Gastrocnemius medialis (tissue), 4 donors: ENCODE data around the gene MAML3.

Source experiments
- POLR2A ChIP-seq, 2 donors: fragments of 450-650 bp; IDR thresholded peaks; one replicate each; pipeline ENCODE4 v1.6.1; 2017; ENCODE audit warnings: antibody characterized with exemption in 2 of 2, mild to moderate bottlenecking in 2 of 2, moderate library complexity in 2 of 2
- TF ChIP-seq, protein P1 (sequence below), 5 experiments: fragments of 450-650 bp in 3 of 5; fragments of 200-600 bp in 2 of 5; sonication (generic) in 2 of 5; IDR thresholded peaks in 4 of 5; conservative IDR thresholded peaks in 1 of 5; 1 replicate in 4 of 5; 2 replicates in 1 of 5; pipeline ENCODE4 v1.5.1; 2016 to 2019; ENCODE audit warnings: antibody characterized with exemption in 5 of 5, mild to moderate bottlenecking in 3 of 5, moderate library complexity in 3 of 5

DNA sequence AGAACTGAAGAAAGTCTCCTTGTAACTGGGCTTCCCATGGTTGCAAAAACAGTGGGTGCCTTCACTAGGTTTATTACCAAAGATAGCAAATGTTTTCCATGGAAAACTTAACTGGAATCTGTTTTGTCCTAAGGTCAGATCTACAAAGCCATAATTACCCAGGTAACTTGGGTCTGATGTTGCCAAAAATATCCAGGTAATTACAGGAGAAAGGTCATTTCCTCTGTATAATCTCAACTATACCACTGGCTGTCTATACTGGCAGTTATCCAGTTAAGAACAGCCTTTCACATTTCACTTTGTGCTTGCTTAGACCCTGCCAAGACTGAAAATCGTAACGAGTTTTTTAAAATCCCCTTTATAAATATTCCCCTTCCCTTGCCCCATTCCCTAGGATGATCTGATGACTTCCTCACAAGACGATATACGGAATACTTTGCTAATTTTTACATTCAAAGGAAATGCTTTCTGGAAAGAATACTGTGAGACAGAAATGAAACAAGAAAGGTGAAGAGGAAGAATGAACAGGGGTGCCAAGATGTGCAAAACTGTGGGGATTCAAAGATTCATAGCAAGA lies 105.5 kb downstream of the MAML3 start:
- TF ChIP-seq POLR2A (IDR thresholded peaks at IDR 0.05) = no peak
- TF ChIP-seq, protein P1, sequence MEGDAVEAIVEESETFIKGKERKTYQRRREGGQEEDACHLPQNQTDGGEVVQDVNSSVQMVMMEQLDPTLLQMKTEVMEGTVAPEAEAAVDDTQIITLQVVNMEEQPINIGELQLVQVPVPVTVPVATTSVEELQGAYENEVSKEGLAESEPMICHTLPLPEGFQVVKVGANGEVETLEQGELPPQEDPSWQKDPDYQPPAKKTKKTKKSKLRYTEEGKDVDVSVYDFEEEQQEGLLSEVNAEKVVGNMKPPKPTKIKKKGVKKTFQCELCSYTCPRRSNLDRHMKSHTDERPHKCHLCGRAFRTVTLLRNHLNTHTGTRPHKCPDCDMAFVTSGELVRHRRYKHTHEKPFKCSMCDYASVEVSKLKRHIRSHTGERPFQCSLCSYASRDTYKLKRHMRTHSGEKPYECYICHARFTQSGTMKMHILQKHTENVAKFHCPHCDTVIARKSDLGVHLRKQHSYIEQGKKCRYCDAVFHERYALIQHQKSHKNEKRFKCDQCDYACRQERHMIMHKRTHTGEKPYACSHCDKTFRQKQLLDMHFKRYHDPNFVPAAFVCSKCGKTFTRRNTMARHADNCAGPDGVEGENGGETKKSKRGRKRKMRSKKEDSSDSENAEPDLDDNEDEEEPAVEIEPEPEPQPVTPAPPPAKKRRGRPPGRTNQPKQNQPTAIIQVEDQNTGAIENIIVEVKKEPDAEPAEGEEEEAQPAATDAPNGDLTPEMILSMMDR (IDR thresholded peaks at IDR 0.05 in 4 of 5, conservative IDR thresholded peaks at IDR 0.05 in 1 of 5) = no peak
